Glomerular endothelial cell (primary cell): ENCODE results near the gene MARF1. TPM values are rescaled to one million over a fixed set of nuclear protein-coding genes. Genes with fewer than 3 reads are reported as not detected.
"Not testable (repeated sequence)": the region's sequence is repeated elsewhere in the genome, so short reads cannot be mapped to it uniquely, and the experiment has no call there.

Source experiments
- DNase-seq: peaks from one replicate; pipeline ENCODE4 v3.0.0-alpha.2; 2011; ENCODE audit warnings: low read depth, low spot score; ENCODE audit errors: extremely low read depth
- total RNA-seq: library from RNA; depleted of rRNA; stranded (reverse); fragments of >200 nt; gene quantifications from 2 replicates; pipeline ENCODE4 v1.2.3, GENCODE V29; 2015

The MARF1 gene
- total RNA-seq, 1 donor from 2014 or later: 25.4 TPM

- no peak for DNase-seq
Measured at GRCh38 chr16:15652293-15653001, 9.5 kb upstream of the MARF1 start.

GRCh38 chr16:15650698-15651171 is 7.8 kb upstream of the MARF1 start:
- no peak for DNase-seq

- no peak for DNase-seq
Measured at GRCh38 chr16:15650019-15650697, 7.2 kb upstream of the MARF1 start, which contains the start of gene NDE1. TSS of gene NDE1 (plus strand) at chr16:15650245. CDS start at chr16:15664779, 14,534 bp downstream.

- DNase-seq: no peak
Measured at GRCh38 chr16:15649727-15650018, 6.7 kb upstream of the MARF1 start.

GRCh38 chr16:15649311-15649710 is 6.4 kb upstream of the MARF1 start:
- not testable (repeated sequence) for DNase-seq

GRCh38 chr16:15648135-15648730 is 5.3 kb upstream of the MARF1 start:
- no peak for DNase-seq

GRCh38 chr16:15647294-15648014 is 4.5 kb upstream of the MARF1 start:
- no peak for DNase-seq

- DNase-seq: not testable (repeated sequence)
Measured at GRCh38 chr16:15646557-15647293, 3.8 kb upstream of the MARF1 start.

- not testable (repeated sequence) for DNase-seq
Measured at GRCh38 chr16:15644962-15645465, 2.1 kb upstream of the MARF1 start.

- DNase-seq: no peak
Measured at GRCh38 chr16:15644267-15644961, 1.5 kb upstream of the MARF1 start.

- no peak for DNase-seq
Measured at GRCh38 chr16:15643946-15644250, 944 bp upstream of the MARF1 start.

- no peak for DNase-seq
Measured at GRCh38 chr16:15642557-15643047, 352 bp downstream of the MARF1 start.

GRCh38 chr16:15641753-15642556 is 999 bp downstream of the MARF1 start:
- no peak for DNase-seq

- DNase-seq: no peak
Measured at GRCh38 chr16:15640966-15641365, 2.0 kb downstream of the MARF1 start.

GRCh38 chr16:15639061-15639568 is 3.8 kb downstream of the MARF1 start:
- DNase-seq: no peak

- DNase-seq: no peak
Measured at GRCh38 chr16:15636392-15636873, 6.5 kb downstream of the MARF1 start.

- DNase-seq: no peak
Measured at GRCh38 chr16:15635926-15636325, 7.0 kb downstream of the MARF1 start.

- no peak for DNase-seq
Measured at GRCh38 chr16:15631730-15632409, 11.1 kb downstream of the MARF1 start.
